HG02610 (cell line): ENCODE results near the gene FADS1.

Source experiments
- ATAC-seq: cut with Tn5 transposase; IDR thresholded peaks from one replicate; pipeline ENCODE4 v1.9.1; 2021; ENCODE audit warnings: mild to moderate bottlenecking, moderate library complexity; ENCODE audit not compliant: unreplicated experiment

Gene FADS1

DNA sequence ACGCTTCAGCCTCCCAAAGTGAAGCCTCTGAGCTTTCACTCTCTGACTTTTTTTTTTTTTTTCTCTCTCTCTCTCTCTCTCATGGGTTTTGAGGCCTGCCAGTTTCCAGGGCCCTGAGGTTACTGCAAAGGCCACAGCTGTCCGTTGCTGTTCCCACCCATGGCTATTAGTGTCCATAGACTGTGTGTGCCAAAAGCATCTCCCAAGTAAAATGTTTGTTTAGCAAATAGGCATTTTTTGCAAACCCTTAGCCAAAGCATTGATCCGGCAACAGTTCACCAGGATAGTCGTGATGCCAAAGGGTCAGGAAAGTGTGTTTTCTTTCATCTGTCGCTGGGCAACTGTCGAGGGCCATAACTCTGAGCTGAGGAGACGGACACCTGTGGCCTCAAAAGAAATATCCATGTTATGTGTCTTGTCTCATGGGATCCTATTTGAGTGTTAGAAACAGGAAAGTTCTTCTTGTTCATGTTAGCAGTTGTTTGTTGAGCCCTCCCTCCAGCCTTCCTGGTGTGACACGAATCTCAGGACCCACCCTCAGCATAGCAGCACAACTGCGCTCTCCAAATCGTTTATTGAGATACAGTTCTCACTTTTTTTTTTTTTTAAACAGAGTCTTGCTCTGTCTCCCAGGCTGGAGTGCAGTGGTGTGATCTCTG is 29.7 kb upstream of the FADS1 start:
- no peak for ATAC-seq

DNA sequence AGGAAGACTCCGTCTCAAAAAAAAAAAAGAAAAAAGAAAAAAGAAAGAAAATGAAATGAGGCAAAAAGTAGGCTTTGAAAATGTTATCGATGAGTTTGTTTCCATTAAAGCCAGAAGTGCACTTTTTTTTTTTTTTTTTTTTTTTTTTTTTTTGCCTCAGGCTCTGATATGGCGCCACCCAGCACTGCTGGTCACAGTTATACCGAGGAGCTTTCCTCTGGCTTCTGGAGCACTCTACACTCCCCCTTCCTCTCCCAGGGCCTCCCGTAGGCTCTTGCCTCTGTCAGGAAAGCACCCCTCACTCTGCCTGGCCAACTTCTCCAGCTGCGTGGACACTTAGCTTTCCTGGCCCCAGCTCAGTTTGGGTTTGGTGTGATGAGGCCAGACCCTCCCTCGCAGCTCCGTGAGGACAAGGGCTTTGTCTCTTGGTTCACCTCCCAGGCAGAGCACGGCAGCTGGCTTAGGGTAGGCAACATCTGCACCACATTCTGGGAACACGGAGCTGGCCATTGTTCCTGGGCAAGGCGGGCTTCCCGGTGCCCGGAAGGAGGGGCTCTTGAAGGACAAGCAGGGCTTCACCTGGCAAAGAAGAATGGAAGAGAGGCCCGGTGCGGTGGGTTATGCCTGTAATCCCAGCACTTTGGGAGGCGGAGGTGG is 28.2 kb upstream of the FADS1 start:
- no peak for ATAC-seq

DNA sequence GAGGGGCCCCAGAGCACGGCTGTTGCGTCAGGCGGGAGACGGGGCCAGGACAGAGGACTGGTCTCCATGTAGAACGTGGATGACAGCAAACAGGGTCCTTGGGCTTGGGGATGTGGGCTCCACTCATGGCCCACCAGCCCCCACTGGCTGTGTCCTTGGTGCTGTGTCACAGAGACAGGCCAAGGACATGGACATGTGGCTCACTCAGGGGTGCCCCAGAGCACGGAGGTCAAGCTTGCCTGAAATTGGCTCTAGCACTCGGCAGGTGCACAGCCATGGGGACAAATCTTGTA is 25.7 kb upstream of the FADS1 start:
- ATAC-seq = no peak

DNA sequence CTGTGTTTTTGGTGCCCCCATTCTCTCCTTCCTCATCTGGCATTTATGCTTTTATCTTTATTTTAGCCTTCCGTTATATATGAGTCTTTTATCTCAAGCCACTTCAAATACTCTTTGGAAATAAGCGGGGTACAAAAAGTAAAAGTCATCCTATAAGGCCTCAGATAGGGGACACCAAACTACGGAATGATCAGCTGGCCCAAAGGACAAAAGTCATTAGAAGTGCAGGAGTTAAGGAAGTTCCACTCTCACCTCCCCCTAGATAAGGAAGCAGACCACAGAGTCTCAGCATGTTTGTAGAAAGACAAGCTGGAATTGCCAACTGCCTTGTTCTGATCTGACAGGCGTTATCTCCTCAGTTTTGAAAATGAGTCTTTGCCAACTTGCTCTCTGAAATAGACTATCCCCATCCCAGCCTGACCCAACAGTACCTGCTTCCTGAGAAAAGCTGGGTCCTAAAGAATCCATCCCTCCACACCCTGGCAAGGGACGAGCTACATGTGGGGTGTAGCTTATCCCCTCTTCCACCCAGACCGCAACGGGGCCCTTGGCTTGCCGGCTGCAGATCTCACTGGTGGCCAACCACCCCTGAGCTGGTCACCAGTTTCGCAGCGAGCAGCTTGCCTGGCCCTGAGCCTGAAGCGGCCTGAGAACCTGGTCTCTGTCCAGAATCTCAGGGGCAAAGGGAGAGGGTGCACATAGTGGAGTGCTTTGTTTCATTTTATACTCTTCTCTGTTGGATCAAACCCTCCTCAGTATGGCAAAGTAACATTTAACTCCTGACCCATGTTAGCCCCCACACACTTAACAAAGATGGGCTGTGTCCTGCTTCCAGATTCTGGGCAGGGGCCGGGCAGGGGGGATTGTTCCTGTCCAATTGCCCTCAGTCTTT is 25.1 kb upstream of the FADS1 start:
- ATAC-seq = no peak

DNA sequence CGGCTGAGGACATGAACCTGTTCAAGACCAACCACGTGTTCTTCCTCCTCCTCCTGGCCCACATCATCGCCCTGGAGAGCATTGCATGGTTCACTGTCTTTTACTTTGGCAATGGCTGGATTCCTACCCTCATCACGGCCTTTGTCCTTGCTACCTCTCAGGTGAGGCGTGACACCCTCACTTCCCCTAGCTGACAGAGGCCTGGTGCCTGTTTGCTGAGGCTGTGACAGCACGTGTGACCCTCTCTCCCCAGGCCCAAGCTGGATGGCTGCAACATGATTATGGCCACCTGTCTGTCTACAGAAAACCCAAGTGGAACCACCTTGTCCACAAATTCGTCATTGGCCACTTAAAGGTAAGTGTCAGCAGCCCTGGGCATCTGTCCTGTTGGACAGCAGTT is 23.6 kb upstream of the FADS1 start:
- ATAC-seq = no peak

DNA sequence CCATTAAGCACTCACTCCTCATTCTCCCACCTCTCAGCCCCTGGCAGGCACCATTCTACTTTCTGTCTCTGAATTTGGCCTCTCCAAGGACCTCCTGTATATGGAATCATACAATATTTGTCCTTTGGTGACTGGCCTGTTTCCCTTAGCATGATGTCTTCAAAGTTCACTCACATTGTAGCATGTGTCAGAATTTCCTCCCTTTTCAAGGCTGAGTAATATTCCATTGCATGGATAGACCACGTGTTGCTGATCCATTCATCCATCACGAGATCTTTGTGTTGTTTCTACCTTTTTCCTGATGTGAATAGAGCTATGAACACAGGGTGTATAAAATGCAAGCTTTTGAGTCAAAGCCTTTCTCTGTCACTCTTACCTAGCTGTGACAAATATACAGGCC is 22.9 kb upstream of the FADS1 start:
- no peak for ATAC-seq

DNA sequence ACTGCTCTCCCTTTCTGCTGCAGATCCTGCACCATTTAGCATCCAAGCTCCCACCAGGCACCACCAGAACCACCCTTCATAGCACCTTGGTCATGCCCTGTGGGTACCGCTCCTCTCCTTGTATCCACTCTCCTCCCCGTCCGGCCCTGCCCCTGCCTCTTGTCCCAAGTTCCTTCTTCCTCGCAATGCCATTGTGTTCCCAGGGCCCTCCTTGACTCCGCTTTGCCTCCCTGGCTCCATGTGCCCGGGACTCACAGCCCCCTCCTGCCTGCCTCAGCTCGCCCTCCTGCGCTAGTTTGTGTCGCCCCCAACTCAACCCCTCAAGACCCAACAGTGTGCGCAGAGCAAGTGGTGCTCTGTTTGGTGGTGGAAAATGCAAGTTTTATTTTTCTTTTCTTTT is 22.1 kb upstream of the FADS1 start:
- ATAC-seq = no peak

DNA sequence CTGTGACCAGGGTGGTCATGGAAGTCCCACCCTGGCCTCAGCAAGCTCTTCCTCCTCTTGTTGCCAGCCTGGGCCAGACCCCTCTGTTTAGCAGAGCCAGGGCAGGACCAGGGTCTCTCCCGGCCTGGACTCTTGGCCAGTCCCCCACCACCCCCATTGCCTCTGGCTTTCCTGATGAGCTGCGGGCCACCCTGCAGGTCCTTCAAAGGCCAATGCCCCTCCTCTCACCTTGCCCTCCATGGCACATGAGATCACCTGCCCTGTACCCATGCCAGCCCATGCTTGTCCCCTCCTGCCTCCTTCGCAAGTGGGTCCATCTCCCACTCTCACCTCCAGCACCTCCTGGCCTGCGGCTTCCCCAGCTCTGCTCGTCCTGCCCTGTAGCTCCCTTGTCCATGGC is 21.7 kb upstream of the FADS1 start:
- ATAC-seq = no peak

DNA sequence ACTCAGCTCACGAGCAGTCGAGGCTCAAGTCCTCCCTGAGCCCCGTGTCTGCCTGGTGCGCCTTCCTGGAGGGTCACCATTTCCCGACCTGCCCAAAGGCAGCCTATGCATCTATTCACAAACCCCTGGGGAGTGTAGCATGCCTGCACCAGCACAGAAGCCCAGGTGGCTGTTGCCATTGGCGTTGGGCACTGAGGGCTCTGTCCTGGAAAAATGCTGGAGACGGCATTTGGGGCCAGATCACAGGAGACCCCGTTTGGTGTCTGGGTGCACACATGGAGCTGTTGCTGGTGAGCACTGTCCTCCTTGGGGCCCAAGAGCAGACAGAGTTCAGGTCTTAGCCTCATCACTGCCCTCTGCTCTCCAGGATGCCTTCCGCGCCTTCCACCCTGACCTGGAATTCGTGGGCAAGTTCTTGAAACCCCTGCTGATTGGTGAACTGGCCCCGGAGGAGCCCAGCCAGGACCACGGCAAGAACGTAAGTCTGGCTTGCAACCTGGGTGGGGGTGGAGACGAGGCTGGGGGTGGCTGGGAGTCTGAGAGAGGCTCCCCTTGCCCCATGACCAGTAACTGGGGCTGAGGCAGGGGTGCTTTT is 20.7 kb upstream of the FADS1 start:
- ATAC-seq = no peak

DNA sequence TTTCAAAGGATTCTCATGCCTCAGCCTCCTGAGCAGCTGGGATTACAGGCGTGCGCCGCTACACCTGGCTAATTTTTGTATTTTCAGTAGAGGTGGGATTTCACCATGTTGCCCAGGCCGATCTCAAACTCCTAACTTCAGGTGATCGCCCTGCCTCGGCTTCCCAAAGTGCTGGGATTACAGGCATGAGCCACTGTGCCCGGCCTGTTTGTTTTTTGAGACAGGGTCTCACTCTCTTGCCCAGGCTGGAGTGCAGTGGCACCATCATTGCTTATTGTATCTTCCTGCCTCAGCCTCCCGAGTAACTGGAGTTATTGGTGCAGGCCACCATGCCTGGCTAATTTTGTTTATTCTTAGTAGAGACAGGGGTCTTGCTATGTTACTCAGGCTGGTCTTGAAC is 19.4 kb upstream of the FADS1 start:
- ATAC-seq = no peak

DNA sequence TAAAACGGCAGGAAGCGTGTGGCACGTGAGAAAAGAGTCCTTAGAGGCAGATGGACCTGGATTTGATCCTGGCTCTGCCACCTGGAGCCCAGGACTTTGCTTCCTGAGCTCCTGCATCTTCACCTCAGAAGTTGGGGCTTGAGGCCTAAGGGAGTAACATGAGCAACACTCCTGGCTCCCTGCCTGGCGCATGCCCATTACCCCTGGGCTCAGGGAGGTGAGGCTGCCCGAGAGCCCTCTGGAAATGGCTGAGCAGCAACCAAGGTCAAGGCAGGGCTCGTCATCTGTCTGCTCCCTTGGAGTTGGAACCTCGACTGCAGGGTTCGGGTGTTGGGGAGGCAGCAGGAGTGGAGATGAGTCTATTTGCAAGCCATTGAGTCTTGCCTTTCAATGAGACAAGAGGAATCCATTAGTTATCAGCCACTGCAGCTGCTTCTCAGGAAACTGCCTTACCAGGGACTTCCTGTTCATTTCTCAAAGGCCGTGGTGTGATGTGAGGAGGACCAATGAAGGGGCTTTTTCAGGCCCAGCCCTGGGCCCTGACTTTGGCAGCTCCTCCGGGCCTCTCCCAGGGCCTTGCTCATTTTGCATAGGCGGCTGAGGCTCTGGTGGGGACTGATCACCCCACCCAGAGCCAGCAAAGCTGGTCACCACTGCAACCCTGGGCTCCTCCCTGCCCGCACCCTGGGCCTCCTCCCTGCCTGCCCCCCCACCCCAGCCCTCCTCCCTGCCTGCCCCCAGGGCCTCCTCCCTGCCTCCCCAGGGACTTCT is 17.7 kb upstream of the FADS1 start:
- ATAC-seq = peak; percentile 88

DNA sequence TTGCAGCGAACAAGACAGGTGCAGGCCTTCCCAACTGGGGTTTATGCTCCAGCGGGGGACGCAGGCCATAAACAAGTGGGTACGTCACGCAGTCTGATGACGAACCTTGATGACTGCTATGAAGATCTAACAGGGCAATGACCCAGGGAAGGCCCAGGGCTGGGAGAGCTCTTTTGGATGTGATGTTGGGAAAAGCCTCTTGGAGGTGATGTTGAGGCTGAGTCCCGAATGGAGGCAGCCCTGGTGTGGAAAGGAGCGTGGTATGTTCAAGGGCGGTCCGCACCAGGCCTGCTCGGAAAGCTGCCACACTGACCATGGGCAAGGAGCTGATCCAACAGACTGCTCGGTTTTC is 17.1 kb upstream of the FADS1 start:
- ATAC-seq = no peak

DNA sequence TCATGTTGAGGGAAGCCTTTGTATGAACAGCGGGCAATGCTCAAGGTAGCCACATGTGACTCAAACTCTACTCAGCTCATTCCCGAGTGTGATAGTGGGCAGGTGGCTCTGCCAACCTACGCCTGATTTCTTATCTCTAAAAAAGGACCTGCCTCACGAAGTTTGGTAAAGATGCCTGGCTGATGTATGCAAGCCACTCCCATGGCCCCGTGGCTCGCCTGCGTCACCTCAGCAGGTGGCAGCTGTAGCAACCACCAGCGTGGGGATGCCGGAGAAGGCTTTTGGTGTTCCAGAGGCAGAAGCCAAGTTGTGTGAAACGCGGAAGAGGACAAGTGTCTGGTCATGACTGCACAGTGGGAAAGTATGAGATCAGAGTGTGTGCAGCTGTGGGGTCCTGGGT is 16.7 kb upstream of the FADS1 start:
- ATAC-seq = no peak

DNA sequence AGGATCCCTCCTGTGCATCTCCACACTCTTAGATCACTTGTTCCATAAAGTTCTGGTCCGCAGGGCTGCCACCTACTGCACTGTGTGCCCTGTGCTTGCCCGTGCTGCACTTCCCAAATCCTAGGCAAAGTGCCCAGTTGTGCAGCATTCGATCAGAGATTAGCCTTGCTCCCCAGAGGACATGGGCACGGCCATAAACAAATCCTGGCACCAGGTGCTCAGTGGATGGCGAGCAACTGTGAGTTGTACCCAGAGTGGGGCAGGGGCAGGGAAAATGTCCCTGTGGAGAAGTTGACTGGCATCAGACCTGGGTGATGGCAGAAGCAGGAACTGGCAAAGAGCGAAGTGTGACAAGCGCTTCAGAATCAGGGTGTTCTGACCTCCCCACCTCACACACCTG is 16.0 kb upstream of the FADS1 start:
- no peak for ATAC-seq

DNA sequence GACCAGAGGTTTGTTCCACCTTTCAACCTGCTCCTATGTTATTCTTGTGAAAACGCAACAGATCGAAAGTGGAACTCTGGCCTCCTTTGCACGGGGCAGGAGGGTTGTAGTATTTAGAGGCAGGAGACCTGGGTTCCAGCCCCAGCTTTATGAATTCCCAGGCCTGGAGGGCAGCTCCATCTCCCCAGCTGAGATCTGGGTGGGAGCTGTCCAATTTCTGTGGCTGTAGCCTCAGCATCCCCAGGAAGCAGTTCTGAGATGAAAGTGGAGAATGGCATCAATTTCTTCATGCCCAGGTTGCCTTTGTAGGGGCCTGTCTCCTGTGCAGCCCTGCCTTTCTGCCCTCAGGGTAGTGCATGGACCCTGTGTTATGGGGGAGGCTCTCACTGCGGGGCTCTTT is 15.4 kb upstream of the FADS1 start:
- ATAC-seq = no peak

DNA sequence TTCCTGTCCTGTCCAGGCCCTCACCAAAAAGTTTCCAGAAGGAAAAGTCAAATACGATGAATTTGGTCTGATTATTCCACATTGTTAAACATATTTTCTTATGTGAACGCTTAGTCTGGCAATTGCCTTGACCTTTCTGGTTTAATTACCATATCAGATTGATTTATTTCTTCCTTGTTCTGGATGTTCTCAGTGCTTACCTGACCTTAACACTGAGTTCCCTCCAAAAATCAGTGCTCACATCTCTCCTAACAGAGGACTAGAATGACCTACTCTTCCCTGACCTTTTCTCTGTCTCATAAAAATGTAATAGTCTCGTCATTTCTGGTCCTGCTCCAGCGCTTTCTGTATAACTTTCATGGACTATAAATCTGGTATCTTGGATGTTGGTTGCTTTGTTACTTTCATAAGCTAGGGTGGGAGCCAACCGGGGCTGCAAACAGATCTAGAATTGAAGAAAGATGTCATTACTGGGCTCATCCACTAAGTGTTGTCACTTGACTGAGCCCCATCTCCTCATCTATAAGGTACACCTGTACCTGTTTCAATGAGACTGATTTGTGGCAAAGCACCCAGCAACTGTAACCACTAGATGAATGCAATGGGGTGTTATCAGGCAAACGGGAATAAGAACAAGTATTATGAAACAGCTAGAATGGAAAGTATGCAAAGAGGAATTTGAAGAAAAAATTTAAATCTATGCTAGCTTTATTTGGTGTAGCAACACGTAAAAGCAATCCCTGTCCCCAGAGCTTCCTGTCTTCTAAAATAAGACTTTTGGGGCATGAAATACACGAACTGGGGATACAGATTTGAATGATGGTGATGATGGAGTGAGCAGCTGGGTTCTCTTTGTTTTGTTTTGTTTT is 13.7 kb upstream of the FADS1 start:
- ATAC-seq = no peak

DNA sequence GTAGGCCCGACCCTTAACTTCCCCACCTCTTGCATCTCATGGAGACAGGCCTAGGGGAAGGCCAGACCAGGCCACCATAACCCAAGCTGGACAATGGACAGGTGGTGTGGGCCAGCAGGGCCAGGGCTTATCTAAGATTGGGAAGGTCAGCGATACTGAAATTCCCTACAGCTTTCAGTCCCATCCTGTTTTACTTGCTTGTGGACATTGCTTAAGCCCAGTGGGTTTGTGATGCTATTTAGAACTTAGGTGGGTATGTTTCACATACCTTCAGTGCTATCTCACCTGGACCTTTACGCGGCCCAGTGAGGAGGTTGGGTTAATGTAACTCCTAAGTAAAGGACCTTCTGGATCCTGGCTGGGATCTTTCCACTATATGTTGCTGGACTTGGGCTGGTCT is 13.0 kb upstream of the FADS1 start:
- ATAC-seq = no peak

DNA sequence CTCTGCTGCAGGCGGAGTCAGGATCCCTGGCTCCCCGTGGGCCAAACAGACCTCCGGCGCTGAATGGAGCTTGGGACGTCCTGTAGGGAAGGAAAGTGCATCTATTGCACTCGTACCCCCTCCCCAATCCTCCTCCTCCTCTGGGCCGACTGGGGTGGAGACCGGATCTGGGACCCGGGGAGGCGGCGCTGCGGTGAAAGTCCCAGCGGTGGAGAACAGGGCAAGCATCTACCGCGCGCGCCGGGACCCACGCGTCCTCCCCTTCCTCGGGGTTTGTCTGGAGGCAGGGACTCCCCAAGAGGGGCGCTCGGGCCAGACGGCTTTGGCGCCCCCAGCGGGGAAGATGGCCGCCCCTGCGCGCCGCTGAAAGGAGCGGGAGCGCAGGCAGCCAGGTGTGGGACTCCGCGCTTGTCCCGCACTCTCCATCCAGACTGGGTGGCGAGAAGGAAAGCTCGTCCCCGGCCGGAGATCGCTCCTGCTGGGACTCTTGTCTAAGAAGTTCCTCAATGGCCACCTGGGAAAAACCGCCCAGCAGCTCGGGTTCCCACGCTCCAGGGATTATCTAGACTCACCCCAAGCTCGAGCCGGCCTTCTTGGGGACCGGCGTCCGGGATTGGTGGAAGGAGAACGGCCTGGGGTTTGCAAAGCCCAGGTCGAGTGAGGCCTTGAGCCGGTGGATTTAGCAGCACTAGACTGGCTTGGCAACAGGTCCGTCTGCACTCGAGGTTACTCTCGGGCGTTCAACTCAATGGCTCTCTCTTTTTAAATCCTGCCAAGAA is 12.0 kb upstream of the FADS1 start:
- ATAC-seq = no peak

DNA sequence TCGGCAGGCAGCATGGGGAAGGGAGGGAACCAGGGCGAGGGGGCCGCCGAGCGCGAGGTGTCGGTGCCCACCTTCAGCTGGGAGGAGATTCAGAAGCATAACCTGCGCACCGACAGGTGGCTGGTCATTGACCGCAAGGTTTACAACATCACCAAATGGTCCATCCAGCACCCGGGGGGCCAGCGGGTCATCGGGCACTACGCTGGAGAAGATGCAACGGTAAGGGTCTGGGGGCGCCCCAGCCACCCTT is 11.5 kb upstream of the FADS1 start:
- ATAC-seq = no peak
